Panc1 (cell line): ENCODE data around the gene EIF4ENIF1. TPM values are rescaled to one million over a fixed set of nuclear protein-coding genes. Genes with fewer than 3 reads are reported as not detected.

Source experiments
- ATAC-seq: fragments of 200-7000 bp; cut with Tn5 transposase; 2 replicates; pipeline ENCODE4 v1.9.1; 2020; ENCODE audit warnings: mild to moderate bottlenecking, moderate library complexity
- BruUV-seq: library from RNA; stranded (reverse); fragments of 400-500 nt; replicated peaks from 2 replicates; lab custom pipeline; 2021; lab: Mats Ljungman, UMichigan
- CTCF ChIA-PET: fragments of 300-600 bp; sonication (Branson Sonifier 250); formaldehyde crosslinking; loops from one replicate; lab custom pipeline; 2022; ENCODE audit warnings: antibody characterized with exemption; lab: Charles Lee
- POLR2A ChIA-PET: fragments of 300-600 bp; sonication (Branson Sonifier 250); formaldehyde crosslinking; loops from one replicate; lab custom pipeline; 2022; ENCODE audit warnings: antibody characterized with exemption; lab: Charles Lee
- DNase-seq: peaks from one replicate; pipeline ENCODE4 v3.0.0-alpha.2; 2010; ENCODE audit warnings: low read depth, low spot score
- H3K27ac ChIP-seq: 2 replicates; pipeline ENCODE4 v1.5.1; 2011; ENCODE audit warnings: mild to moderate bottlenecking, low read length, inconsistent platforms
- H3K27me3 ChIP-seq: fragments of 200-500 bp; sonication (Bioruptor generic); 2 replicates; pipeline ENCODE4 v1.6.0; 2014; ENCODE audit warnings: low read length, inconsistent platforms; ENCODE audit not compliant: control insufficient read depth, insufficient read depth
- H3K36me3 ChIP-seq: fragments of 200-500 bp; sonication (Bioruptor generic); 2 replicates; pipeline ENCODE4 v1.5.1; 2014; ENCODE audit warnings: inconsistent platforms, mild to moderate bottlenecking, low read length, moderate library complexity; ENCODE audit not compliant: control insufficient read depth, insufficient read depth
- H3K4me1 ChIP-seq: 2 replicates; pipeline ENCODE4 v1.5.1; 2011; ENCODE audit warnings: inconsistent platforms, mild to moderate bottlenecking, low read length, moderate library complexity; ENCODE audit not compliant: control insufficient read depth, insufficient read depth
- H3K4me3 ChIP-seq, 2 experiments: 2 replicates each; pipeline ENCODE4 v1.5.1; 2011 to 2012; ENCODE audit warnings: low read depth in 2 of 2, low read length in 2 of 2, mild to moderate bottlenecking in 2 of 2, inconsistent platforms in 1 of 2, moderate library complexity in 1 of 2
- H3K9me3 ChIP-seq: fragments of 200-500 bp; sonication (Bioruptor generic); 2 replicates; pipeline ENCODE4 v1.5.1; 2014; ENCODE audit warnings: low read depth, mild to moderate bottlenecking, inconsistent platforms, low read length, moderate library complexity; ENCODE audit not compliant: control insufficient read depth, insufficient read depth
- CTCF ChIP-seq: fragments of 450-650 bp; IDR thresholded peaks from 2 replicates; pipeline ENCODE4 v1.5.1; 2017; ENCODE audit warnings: mild to moderate bottlenecking
- POLR2AphosphoS5 ChIP-seq: IDR thresholded peaks from 2 replicates; pipeline ENCODE4 v1.6.1; 2012; ENCODE audit warnings: mild to moderate bottlenecking, low read depth, low read length, moderate library complexity
- SIN3A ChIP-seq: IDR thresholded peaks from 2 replicates; pipeline ENCODE4 v1.6.1; 2012; ENCODE audit warnings: low read depth, mild to moderate bottlenecking, low read length, moderate library complexity, borderline replicate concordance; ENCODE audit not compliant: insufficient read depth
- TCF7L2 ChIP-seq: IDR thresholded peaks from 2 replicates; pipeline ENCODE4 v1.6.1; 2011; ENCODE audit warnings: mild to moderate bottlenecking, low read depth, low read length, inconsistent platforms
- in situ Hi-C: cut with HindIII; loops from 2 replicates; pipeline ENCODE4 v1.10.0; 2016; ENCODE audit warnings: low sequenced_read_pairs, low pct_unique_long_range_greater_than_20kb
- intact Hi-C: fragments of 100-400 bp; cut with micrococcal nuclease; formaldehyde crosslinking; loops from one replicate; pipeline ENCODE4 v1.10.0; 2022; ENCODE audit not compliant: unreplicated experiment
- total RNA-seq: library from RNA; stranded (reverse); gene quantifications from one replicate; pipeline ENCODE4 v1.2.1, GENCODE V29; 2021; ENCODE audit not compliant: unreplicated experiment
- TF ChIP-seq, protein P1 (sequence below), 2 experiments: IDR thresholded peaks; 2 replicates each; pipeline ENCODE4 v1.6.1; 2011 to 2012; ENCODE audit warnings: low read depth in 2 of 2, control low read depth in 1 of 2, low read length in 1 of 2, mild to moderate bottlenecking in 1 of 2, moderate library complexity in 1 of 2; ENCODE audit not compliant: insufficient read depth in 1 of 2

The EIF4ENIF1 gene
- total RNA-seq, 1 experiment from 2014 or later = 23.3 TPM

DNA sequence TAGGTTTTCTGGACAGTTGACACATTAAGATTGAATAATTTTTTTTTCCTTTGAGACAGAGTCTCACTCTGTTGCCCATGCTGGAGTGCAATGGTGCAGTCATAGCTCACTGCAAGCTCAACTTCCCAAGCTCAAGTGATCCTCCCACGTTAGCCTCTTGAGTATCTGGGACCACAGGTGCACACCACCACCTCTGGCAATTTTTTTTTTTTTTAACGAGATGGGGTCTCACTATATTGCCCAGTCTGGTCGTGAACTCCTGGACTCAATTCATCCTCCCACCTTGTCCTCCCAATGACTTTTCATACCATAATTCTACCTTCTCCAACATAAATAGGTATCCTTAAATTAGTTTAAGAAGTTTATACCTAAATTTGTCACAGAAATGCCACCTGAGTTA, 8.5 kb downstream of the EIF4ENIF1 start:
- ChIA-PET POLR2A (no interaction called here), CTCF (no interaction called here)
- Histone ChIP-seq H3K36me3 (peaks cover 11% of the 10 kb centered on the region), H3K27me3 (no peaks in the 10 kb centered on the region), H3K4me1 (no peaks in the 10 kb centered on the region), H3K9me3 (no peaks in the 10 kb centered on the region), H3K27ac (no peak overlapping the region), H3K4me3 (no peak overlapping the region)
- in situ Hi-C loops (no loop called here), intact Hi-C loops (no loop called here)
- no TSS peak for BruUV-seq
- no peak for TF ChIP-seq TCF7L2
- TF ChIP-seq, protein P1, sequence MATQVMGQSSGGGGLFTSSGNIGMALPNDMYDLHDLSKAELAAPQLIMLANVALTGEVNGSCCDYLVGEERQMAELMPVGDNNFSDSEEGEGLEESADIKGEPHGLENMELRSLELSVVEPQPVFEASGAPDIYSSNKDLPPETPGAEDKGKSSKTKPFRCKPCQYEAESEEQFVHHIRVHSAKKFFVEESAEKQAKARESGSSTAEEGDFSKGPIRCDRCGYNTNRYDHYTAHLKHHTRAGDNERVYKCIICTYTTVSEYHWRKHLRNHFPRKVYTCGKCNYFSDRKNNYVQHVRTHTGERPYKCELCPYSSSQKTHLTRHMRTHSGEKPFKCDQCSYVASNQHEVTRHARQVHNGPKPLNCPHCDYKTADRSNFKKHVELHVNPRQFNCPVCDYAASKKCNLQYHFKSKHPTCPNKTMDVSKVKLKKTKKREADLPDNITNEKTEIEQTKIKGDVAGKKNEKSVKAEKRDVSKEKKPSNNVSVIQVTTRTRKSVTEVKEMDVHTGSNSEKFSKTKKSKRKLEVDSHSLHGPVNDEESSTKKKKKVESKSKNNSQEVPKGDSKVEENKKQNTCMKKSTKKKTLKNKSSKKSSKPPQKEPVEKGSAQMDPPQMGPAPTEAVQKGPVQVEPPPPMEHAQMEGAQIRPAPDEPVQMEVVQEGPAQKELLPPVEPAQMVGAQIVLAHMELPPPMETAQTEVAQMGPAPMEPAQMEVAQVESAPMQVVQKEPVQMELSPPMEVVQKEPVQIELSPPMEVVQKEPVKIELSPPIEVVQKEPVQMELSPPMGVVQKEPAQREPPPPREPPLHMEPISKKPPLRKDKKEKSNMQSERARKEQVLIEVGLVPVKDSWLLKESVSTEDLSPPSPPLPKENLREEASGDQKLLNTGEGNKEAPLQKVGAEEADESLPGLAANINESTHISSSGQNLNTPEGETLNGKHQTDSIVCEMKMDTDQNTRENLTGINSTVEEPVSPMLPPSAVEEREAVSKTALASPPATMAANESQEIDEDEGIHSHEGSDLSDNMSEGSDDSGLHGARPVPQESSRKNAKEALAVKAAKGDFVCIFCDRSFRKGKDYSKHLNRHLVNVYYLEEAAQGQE (IDR thresholded peaks at IDR 0.05; ENCODE audit: insufficient read depth in 1 of 2, low read depth in 2 of 2, low read length in 1 of 2) = no peak
- no peak for TF ChIP-seq SIN3A
- TF ChIP-seq POLR2AphosphoS5 = no peak
- no peak for TF ChIP-seq CTCF
- ATAC-seq (no peak), DNase-seq (no peak)

- Histone ChIP-seq H3K4me3 (no peak overlapping the region), H3K27ac (no peak overlapping the region), H3K27me3 (no peaks in the 10 kb centered on the region), H3K9me3 (no peaks in the 10 kb centered on the region), H3K36me3 (peaks cover 8% of the 10 kb centered on the region), H3K4me1 (no peaks in the 10 kb centered on the region)
- in situ Hi-C loops (no loop called here), intact Hi-C loops (no loop called here)
- no peak for ATAC-seq
- DNase-seq = no peak
- TF ChIP-seq CTCF = no peak
- TF ChIP-seq TCF7L2 = no peak
- no peak for TF ChIP-seq POLR2AphosphoS5
- TF ChIP-seq SIN3A = no peak
- TF ChIP-seq, protein P1 (IDR thresholded peaks at IDR 0.05; ENCODE audit: insufficient read depth in 1 of 2, low read depth in 2 of 2, low read length in 1 of 2) = no peak
- POLR2A ChIA-PET = no interaction called here
- no TSS peak for BruUV-seq
- CTCF ChIA-PET = interaction anchor here (0.6 kb wide), 1 partner anchor 60 kb away, joined by 5 read pairs; no protein-coding TSS in a partner anchor
Observed at GRCh38 chr22:31477329-31477728, 12.3 kb downstream of the EIF4ENIF1 start.
